HTERT RPE-1 (cell line): ENCODE results near the gene ZNF267.
"Not testable (repeated sequence)": the region's sequence is repeated elsewhere in the genome, so short reads cannot be mapped to it uniquely, and the experiment has no call there.

ENCODE experiments used
- in situ Hi-C: fragments of 300-500 bp; cut with MboI; formaldehyde crosslinking; loops from 4 replicates; pipeline ENCODE4 v1.14.3; 2020; ENCODE audit warnings: low sequenced_read_pairs

ZNF267 gene

DNA sequence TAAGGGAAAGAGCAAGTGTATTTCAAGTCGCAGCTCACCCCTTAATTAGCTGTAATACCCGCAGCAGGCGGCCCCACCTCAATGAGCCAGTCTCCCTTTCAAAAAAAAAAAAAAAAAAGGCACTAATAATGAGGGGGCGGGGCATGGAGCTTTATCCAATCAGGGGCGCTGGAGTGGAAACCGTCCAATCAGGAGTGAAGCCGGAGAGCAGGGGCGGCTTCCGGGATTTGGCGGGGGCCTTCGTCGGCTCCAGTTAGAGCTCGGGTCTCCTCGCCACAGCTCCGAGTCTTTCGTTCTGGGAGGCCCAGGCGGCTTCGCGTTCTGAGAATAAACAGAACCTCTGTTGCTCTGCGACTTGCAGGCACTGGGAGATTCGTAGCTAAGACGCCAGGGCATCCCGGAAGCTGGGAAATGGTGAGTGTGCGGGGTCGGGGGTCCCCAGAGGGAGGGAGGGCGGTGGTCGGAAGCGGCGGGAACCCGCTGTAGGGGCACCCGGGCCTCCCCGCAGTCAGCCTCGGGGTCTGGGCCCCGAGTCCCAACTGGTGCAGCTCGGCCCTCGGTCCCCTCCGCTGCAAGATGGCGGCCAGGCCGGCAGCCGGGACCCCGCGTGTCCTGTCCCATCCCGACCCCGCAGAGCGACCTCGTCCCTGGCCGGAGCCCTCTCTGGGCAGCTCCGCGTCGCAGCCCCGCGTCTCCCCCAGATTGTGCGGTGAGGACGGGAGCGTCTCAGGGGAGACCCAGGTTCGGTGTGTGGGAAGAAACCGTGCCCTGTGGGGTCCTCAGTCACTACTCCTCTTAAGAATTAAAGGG, at the start of gene ZNF267:
TSS of gene ZNF267 (plus strand) at position 252 of the 810 bp plus-strand sequence. CDS start at position 412, 160 bp downstream.
- in situ Hi-C loops: no loop called here

DNA sequence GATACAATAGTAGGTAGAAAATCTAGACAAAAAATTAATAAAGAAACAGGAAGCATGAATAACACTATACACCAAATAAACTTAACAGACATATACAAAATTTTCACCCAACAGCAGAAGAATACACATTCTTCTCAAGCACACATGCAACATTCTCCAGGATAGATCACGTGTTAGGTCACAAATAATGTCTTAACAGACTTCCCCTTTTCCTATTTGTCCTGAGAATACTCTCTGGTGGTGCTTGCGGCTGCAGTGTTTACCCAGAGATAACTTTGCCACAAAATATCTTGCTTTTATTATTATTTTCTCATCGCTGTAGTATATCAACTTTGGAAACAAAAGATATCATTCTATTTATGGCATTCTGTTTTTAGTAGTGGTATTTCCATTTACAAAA, 40.6 kb upstream of the ZNF267 start:
- in situ Hi-C loops: no loop called here

DNA sequence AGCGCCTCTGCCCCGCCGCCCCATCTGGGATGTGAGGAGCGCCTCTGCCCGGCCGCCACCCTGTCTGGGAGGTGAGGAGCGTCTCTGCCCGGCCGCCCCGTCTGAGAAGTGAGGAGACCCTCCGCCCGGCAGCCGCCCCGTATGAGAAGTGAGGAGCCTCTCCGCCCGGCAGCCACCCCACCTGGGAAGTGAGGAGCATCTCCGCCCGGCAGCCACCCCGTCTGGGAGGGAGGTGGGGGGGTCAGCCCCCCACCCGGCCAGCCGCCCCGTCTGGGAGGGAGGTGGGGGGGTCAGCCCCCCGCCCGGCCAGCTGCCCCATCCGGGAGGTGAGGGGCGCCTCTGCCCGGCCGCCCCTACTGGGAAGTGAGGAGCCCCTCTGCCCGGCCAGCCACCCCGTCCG, 37.2 kb upstream of the ZNF267 start:
- in situ Hi-C loops: not testable (repeated sequence)

DNA sequence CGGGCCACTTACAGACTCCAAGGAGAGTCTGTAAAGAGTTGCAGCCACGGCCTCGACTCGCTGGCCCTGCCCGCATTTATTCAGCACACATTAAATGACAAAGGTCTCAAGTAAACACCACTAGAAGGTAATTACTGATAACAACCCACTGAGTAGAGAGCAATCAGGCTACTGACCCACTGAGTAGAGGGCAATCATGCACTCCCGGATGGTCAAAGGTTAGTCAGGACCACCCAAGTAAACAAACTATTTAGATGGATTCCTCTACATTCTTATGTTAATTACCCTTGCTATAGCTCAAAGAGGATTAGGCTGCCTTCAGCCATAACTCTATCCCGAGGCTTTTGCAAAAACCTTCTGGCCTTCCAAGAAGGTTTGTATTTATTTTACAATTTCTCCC, 30.7 kb upstream of the ZNF267 start:
- in situ Hi-C loops: no loop called here

DNA sequence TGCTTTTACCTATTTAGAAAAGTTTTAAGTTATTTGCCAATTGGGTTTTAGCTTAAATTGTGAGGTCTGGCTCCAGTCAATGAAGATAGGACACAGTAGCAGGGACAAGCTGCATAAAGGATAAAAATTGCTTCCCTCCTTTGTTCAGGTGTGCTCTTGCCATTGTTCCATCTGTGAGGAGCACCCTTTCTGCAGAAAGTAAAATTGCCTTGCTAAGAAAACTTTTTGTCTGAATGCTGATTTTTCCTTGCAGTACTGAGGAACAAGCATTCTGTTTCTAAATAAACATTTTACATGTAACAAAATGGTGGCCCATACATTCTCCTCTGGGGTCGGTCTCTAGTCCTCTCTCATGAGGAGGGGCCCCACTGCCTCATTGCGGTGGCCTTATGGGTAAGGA, 25.0 kb upstream of the ZNF267 start:
- in situ Hi-C loops: not testable (repeated sequence)

DNA sequence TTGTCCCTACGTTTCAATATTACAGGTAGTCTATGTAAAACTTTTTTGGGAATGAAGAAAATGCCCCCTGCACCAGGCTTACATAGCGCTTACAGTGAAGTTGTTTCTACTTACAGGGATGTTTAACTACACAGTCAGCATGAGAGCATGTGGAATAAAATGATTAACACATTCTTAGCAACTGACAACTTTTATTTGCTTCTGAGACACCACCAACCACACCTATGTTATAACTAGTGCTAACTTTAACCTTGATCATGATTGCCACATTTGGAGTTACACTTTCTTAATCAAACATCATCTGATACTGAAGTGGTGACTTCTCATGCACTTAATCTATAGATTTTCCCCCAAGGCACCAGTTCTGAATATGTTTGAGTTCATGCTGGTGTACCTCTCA, 20.3 kb upstream of the ZNF267 start:
- in situ Hi-C loops: no loop called here

DNA sequence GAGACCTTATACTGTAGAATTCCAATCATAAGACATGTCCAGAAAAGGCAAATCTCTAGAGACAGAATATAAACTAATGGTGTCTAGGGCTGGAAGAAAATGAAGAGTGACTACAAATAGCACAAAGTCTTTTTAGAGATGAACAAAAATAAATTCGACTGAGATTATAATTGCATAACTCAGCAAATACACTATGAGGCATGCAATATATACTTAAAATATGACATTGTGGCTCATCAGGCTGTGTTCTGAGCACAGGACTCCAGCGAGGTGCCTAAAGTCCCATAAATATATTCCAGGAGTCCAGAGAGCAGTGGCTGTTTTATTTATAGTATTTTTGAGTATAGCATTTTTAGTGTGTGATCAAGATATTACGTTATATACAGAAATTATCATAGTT, 13.1 kb upstream of the ZNF267 start:
- in situ Hi-C loops: no loop called here

DNA sequence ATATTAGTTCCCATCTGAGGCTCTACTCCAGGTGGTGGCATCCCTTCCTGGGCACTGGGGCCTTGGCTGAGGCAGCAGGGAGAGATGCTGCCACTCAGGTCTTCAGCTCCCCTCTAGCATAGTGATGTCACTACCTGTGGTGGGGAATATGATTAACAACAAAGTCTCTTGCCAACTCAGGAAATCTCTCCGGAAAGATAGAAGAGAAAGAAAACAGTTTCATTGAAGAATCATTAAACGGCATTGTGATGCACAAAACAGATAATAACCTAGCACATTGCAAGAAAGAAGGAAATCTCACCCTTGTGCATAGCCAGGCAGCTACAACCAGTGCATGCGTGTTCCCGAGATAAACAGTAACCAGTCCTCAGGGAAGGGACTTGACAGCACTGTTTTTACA, 12.2 kb upstream of the ZNF267 start:
- in situ Hi-C loops: no loop called here

DNA sequence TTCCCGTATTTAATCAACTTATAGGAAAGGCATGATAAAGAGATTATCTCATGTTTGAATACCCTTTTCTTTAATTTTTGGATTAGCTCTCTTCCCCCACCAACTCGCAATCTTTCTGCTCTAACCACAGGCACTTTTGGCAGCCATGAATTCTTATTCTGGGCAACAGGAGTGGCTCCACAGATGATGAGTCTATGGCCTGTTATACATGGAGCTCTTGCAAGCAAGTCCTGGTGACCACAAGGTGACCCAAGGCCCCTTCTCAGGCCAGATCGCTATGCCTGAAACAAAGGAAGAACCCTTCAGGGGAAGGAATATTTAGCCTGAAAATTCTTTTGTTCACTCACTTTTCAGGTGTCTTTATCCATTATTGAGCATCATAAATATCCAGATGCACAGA, 10.8 kb upstream of the ZNF267 start:
- in situ Hi-C loops: no loop called here

DNA sequence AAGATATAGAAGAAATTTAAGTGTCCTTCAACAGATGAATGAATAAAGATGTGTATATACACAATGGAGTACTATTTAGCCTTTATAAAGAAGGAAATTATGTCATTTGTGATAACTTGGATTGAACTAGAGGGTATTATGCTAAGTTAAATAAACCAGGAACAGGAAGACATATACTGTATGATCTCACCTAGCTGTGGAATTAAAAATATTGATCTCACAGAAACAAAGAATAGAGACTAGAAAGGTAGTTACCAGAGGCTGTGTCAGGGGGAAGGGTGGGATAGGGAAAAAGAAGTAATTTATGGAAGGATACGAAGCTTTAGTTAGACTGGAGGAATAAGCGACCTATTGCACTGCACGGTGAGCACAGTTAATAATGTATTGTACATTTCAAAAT, 5.4 kb upstream of the ZNF267 start:
- in situ Hi-C loops: no loop called here

DNA sequence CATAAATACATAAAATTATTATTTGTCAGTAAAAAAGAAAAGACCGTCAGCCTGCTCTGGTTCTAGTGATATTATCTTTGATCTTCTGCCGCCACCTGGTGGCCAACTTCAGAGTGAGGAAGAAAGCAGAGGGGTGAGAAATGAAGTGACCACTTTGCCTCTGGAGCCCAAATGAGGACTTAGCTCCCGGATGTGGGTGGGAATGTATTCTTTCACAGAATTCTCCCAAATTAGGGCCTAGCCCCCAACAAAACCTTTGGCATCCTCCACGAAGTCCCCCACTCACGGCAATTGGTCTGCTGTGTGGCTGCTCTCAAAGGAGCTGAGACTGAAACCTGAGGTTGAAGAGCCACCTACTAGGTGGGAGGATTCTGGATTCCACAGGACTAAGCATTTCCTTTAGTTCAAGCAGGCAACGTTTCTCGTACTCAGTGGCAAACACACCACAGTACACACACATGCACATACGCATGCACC, 4.9 kb upstream of the ZNF267 start:
- in situ Hi-C loops: no loop called here

DNA sequence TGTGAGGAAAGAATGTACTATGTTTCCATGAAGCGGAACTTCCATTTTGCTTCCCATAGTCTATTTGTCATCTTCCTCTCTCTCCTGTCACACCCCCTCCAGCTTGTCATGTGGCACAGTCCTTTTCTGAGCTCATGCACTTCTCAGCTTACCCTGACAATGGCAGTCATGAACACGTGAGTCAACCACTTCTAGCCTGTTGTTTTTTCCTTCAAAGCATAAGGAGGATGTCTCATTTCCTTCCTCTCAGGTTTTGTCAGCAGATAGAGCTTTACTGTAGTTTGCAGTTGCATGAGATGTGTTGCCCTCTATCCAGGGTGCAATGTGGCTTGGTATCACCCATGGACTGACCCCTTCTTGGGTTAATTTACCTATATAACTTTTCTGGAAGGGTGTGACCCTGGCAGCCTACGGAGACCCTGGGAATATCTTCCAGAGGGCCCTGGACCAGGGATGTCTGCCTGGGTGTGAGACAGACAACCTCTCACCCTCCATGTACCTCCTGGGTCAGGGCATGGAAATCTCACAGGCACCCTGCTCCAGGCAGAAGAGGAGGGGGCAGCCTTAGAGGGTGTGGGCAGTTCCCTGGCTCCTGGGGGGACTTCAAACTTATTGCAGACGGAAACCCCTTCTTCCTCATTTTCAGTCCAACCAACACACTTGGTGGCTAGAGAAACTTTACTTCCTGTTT, 4.0 kb upstream of the ZNF267 start:
- in situ Hi-C loops: no loop called here

DNA sequence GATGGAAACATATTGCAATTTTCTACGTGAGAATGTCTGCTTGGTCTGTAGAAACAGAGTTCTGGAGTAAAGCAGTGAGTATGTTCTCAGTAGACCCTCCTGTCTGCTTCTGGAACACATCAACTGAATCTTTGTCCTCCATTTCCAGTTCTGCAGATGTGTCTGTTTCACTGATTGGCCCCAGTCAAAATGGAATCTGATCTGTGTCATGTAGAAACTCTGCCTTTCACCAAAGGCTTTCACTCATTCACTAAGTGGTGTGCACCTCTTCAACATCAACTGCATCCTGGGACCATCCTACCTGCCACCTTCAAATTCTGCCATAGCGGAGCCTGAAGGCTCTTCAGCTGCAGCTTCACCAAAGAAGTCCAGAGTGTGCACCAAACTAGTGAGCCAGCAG, 2.8 kb upstream of the ZNF267 start:
- in situ Hi-C loops: no loop called here

DNA sequence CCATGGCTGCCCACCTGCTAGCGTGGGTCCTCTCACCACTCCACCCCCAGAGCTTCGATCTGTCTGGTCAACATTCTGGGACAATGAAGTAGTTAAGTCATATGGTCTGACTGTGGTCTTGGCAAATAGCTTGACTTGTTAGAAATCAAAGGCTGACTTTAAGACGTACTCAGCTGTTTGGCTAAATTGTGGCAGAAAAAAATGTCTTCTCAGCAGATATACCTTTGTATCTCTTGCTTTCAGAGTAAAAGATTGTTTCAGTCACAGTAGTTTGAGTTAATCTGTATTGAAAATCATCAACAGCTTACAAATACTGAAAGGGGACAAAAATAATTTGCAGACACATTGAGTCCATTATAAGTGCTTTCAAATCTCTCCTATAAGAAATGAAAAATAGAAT, 2.1 kb upstream of the ZNF267 start:
- in situ Hi-C loops: no loop called here

DNA sequence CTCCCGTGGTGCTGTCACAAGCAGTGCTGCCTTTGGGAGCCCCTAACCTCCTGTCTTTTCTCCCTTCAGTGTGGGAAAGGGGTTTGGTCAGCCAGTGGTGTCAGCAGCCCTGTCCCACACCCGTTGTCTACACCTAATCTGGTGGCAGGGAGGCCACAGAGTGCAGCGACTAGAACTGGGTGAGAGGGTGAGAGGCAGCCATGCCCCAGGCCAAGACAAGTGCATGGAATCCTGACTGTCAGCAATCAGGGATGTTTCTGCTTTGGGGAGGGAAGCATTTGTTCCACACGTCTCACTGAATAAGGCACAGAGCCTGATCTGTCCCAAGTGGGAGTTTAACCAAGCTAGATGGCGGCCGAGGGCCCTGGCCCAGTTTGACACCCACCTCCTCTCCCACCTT, 1.4 kb upstream of the ZNF267 start:
- in situ Hi-C loops: no loop called here

DNA sequence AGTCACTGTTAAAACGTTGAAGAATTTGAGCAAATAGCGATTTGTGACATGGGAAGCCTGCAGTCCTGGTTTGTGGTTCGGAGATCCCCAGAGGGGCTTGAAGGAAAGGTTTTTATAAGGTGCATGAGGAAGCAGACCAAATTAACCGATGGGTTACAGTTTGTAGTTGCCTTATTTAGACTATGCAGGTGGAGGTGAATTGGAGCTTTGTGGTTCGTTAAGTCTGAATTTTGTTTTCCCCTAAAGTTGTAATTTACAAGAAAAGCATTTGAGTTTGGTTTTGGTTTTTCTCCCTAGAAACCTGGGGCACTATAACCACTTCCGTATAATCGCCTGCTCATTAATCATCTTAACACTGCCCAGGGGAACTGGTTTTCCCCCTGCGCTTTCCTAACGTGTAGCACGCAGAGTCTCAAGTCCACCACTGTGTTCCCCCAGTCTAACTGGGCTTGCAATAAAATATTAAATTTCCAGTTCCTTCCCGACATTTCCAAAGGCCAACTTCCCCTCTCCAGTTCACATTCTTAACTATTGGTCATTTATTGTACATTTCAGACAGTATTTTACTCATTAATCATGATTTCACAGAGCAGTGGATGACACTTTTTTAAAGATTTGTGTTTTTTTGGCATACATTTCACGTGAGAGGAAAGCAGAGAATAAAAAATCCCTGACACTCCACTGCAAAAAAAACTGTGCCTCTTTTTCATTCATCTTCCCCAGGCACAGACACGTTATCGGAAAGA, 932 bp downstream of the ZNF267 start:
- in situ Hi-C loops: no loop called here

DNA sequence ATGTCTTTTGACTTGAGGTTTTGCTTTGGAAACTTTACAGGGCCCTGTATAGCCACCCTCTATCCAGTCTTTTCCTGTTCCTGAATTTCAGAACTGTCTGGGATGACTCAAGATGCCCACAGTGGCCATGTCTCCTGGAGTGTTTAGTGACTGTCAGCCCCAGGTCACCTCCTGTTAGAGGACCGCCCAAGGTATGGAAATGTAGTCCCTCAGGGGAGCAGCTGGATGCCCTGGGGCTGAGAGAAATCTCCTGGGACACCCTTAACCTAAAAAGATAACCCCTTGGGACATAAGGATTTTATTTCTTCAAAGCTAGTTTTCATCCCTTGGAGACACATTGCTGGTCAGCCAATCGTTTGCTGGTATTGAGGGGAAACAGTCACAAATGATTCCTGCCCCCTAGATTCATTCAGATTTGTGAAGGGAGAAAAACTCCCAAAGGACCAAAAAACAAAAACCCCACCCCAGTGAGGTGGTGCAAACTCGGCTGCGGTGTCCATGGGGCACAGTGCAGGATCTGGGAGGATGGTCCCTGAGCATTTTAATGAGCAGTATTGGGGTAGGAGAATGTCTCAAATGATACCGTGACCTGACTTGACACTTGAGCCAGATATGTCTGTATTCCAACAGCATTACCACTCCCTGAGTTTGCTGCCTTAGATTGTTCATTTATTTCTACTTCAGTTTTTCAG, 1.7 kb downstream of the ZNF267 start:
- in situ Hi-C loops: no loop called here

DNA sequence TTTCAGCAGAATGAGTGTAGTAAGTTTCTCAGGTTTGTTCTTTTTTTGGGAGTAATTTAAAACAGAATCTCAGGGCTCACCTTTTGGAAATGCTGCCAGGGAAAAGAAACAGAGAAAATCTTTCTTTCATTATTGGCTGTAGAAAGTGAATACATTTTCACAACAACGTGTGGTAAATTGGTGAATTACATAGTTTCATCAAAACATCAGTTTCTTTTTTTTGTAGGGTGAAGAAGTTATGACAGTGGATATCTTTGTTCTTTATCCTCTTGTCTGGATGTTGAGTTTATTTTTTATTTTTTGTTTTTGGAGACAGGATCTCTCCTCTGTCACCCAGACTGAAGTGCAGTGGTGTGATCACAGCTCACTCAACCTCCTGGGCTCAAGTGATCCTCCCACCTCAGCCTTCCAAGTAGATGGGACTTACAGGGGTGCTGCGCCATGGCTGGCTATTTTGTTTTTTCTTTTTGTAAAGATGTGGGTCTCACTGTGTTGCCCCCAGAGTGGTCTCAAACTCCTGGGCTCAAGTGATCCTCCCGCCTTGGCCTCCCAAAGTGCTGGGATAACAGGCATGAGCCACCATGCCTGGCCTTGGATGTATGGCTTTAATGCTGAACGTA, 2.4 kb downstream of the ZNF267 start:
- in situ Hi-C loops: no loop called here

DNA sequence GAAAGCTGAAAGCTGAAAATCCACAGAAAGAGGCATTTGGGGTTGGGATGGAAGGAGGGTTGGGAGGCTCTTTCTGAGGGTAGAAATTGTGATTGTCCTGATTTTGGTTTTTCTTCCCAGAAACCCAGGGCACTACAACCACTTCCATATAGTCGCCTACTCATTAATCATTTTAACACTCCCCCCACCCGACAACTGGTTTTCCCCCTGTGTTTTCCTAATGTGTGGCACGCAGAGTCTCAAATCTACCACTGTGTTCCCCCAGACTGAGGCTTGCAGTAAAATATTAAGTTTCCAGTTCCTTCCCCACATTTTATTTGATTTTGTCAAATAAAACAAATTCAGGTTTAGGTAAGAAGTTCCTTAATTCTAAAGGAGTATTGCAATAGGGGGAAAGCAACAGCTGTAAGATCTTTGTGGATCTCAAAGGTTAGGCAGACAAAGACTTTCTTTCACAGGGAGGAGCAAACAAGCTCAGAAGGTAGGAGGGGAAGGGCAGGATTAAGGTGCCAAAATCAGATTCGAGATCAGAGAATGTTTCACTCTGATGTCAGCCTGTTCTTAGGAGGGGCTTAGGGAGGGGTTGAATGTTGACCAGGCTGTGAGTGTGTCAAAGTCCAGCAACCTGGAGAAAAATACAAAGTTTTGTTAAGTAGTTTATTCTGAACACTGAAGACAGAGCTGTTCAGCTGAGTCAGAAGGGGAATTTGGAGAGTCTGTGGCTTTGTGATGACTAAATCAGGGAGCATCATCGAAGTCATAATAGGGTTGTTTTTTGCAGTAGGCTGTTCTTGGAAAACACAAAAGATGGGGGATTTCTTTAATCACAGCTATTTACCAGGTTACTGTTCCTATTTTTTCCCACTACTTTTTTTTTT, 3.6 kb downstream of the ZNF267 start:
- in situ Hi-C loops: no loop called here
